Cortex of kidney (tissue), 1 donor: ENCODE measurements around the gene BLVRA.

Experiments used
- DNase-seq: peaks from one replicate; lab custom pipeline; 2025; lab: John Stamatoyannopoulos, UW

BLVRA gene

DNA sequence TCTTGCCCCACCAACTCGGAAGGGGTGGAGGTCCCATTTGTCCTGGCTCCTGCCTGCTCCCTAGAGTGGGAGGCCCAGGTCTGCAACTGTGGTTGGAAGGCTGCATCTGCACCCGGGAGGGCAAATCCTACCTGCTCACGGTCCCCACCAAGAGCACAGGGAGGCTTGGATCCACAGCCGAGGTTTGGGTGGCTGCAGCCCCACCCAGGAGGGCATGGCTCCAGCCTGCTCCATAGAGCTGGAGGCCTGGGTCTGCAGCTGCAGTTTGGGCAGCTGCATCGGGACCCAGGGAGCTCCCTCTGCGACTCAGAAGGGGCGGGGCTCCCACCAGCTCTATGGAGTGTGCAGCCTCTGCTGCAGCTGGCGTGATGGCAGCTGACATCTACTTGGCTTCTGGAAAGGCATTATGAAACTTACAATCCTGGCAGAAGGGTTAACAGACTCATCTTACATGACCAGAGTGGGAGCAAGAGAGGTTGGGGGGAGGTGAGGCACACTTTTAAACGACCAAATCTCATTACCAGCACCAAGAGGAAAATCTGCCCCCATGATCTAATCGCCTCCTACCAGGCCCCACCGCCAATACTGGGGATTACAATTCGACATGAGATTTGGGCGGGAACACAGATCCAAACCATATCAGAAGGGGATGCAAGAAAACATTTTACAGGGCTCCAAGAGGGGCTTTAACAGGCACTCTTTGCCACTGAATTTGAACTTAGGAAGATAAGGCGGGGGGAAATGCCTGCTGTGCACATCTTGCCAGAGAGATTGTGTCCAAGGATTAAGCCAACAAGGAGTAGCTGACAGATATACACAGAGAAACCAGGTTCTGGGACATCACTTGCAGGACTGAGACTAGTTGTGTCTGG is 8.2 kb upstream of the BLVRA start:
- DNase-seq, result no peak

DNA sequence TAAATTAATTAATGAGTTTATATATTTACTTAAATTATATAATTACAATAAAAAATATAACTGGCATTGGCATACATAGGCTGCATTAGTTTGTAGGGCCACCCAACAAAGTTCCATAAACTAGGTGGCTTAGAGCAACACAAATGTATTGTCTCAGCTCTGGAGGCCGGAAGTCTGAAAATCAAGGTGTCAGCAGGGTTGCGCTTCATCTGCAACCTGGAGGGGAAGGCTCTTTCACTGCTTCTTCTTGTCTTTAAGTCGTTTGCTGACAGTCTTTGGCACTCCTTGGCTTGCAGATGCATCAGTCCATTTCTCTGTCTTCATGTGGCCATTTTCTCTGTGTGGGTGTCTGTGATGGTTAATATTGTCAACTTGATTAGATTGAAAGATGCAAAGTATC is 6.1 kb upstream of the BLVRA start:
- no peak for DNase-seq

DNA sequence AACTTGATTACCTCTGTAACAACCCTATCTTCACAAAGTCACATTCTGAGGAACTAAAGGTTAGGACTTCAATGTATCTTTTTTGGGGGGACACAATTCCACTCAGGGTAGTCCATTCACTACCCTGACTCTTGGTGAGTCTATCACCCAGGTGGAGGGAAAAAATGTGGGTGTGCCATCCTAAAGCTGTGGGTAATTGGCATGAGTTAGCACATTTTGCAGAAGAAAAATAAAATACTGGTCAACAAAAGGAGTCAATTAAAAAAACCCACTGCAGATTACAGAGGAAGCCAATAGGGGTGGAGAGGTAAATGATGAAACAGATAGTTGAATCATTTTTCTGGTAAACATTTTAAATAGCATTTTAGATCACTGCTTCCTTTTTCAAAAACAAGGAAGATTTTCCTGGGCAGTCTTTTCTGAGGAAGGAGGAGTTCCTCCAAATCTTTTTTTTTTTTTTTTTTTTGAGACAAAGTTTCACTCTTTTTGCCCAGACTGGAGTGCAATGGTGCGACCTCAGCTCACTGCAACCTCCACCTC is 5.1 kb upstream of the BLVRA start:
- no peak for DNase-seq

DNA sequence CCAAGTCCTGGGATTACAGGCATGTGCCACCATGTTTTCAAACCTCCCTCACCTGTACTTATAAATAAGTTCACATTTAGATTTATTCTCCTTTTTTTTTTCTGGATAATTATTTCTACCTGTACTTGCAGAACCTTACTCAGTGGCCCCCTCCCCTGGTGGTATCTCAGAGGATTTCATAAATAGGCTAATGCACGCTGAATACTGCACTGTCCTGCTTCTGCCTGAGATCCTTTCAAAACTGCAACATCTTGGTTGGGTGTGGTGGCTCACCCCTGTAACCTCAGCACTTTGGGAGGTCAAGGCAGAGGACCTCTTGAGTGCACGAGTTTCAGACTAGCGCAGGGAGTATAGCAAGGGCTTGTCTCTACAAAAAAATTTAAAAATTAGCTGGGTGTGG is 4.6 kb upstream of the BLVRA start:
- DNase-seq, result no peak

DNA sequence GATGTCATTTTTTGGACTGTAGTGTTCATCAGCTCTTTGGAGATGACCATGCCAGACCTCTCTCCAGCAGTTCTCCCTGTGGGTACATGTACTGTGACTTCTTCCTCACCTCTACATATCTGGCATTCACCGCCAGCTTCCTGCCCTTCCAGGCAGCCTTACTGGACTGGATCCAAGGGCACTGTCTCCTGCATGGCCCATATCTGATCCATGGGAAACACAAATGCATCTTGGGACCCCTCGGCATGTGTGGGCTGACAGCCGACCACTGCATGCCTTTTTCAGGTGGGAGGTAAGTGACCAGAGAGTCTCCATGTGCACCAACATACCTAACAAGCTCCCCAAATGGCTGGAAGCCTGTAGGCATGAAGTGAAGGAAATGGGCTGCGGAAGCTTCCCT is 3.9 kb upstream of the BLVRA start:
- DNase-seq, result no peak

DNA sequence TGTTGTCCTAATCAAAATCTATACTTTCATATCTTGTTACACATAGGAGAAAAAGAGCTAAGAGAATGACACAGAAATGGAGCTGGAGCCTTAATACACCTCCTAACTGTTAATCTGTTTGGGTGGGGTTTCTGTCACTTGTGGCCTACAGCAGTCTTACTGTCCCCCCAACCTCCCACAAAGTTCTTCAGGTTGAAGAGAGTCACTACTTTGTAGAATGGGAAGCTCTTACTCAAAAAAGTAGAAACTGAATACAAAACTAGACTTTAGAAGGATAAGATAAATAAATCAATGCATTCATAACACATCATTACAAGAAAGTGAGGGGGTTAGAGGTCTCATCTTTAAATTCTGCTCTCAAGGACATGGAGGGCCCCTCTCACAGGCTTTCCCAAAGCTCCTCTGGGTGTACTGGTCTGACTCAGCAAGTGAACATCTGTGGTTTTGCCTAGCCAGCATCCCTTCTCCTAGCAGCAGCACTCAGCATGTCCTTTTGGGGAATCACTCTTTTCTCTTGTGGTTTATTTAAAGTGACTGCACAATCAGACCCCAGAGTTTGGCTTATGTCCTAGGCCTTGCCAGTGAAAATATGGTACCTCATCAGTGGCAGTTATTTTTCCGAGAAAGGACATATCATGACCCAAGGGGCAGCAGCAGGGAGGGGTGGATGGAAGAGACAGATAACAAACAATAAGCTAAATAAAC is 2.0 kb upstream of the BLVRA start:
- DNase-seq, result no peak

DNA sequence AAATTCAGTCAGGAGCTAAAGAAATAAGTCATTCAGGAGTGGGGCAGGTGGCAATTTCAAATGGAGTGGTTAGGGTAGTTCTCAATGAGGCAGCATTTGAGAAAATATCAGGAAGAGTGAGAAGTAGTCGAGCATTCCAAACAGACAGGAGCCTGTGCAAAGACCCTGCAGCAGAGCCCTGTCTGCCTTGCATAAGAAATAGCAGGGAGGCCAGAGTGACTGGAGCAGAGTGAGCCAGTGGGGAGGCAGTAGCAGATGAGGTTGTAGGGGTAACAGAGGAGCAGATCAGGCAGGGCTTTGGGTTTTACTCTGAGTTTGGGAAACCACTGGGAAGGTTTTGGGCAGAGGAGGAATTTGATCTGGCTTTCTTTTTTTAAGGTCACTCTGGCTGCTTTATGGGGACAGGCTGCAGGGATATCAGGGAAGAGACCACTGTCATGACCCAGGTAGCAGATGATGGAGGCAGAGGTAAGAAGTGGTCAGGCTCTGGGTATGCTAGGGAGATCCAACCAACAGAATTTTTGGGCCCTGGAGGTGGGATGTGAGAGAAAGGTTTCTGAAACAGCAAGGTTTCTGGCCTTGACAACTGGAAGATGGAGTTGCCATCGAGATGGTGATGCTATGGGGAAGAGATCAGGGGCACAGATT is 1.3 kb upstream of the BLVRA start:
- DNase-seq, result no peak

DNA sequence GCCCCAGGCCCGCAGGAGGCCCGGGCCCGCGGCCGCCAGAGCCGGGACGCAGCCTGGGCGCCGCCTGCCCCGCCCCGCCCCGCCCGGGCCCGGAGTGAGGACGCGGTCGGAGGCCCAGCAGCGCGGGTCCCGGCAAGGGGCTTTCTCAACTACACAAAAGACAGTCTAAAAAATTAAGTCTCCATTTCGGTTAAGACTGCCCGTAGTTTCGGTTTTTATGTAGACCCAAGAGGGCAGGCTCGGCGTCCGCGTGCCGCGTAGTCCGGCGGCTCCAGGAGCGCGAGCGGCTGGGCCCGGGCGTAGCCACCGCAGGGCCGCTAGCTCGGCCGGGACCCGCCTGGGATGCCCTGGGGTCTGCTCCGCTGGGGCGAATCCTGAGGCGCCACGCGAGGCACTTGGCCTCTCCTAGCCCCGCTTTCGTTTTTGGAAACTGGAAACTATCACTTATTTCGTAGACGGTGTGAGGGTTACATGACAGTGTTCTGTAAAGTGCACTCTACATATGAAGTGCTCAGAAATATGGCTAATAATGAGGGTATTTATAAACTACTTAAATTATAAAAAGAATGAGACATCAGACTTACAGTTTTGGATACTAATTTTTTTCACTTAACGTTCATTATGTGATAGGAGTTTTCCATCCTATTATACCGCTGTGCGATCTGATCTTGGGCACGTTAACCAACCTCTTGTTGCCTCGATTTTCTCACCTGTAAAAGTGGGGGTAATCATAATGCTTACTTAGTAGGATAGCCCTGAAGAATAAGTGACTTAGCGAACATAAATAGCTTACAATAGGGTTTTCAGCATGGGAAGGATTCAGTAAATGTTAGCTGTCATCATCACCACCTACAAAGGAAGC is 573 bp downstream of the BLVRA start:
- no peak for DNase-seq

DNA sequence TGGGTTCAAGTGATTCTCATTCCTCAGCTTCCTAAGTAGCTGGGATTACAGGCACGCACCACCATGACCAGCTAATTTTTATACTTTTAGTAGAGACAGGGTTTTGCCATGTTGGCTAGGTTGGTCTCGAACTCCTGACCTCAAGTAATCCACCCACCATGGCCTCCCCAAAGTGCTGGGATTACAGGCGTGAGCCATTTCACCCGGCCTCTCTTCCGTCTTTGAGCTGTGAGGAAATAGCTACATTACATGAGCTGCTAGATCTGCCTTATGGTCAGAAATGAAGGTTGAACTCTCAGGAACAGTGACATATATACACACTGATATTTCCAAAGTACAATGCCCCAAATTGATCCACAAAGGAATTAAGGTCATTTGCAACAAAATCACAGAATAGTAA is 2.4 kb downstream of the BLVRA start:
- DNase-seq, result no peak

DNA sequence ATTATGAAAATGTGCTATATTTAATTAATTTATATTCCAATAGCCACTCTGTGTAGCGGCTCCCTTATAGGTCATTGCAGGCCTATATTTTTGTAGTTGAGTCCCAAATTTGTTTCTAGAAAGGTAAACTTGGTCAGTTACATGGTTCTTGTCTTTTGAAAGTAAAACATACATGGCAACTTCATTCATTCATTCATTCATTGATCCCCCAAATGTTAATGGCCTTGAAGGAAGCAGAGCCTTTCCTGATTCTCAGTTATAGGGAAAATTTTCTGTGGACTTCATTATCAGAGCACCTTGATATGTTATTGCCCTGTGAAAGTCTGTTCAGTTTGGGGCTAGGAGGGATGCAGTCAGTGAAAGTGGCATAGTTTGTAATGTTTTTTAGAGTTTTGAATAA is 2.9 kb downstream of the BLVRA start:
- DNase-seq, result no peak

DNA sequence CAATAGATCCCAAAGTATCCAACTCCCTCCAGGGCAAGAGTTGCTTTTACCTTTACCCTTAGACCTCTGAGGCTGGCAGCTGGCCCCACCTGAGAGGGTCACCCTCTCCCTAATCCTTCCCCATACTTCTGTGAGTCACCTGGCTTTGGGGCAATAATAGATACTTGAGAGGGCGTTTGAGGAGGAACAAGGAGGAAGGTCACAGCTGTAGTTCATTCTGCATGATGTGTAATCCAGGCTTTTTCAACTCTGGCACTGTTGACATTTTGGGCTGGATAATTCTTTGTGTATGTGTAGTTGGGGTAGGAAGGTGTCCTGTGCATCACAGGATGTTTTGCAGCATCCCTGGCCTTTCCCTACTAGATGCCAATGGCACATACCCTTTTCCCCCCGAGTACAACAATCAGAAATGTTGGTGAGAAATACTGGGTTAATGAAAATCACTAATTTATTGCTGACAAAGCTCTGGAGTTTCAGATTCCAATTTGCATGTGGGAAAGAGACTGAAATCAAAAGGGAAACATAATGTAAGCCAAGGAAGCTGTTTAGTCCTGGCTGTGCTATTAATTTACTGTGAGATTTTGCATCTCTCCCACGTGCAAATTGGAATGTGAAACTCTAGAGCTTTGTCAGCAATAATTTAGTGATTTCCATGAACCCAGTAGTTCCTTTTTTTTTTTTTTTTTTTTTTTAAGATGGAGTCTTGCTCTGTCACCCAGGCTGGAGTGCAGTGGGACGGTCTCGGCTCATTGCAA is 3.6 kb downstream of the BLVRA start:
- no peak for DNase-seq

DNA sequence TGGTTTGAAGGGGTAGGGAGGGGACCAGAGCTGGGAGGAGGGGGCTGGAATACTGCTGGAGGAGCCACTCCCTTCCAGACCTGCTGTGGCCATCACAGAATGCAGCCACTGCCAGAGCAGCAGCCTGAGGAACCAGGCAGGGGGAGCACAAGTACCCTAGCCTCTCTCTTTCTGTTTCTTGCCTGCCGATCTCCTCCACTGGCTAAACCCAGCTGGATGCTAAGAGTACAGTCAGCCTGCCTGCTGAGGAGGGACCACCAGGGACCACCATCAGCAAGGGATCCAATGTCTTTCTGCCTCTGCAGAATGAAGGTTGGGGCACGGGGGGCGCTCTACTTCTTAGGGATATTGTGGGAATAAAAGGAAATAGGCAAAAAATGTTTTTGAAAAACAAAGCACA is 4.7 kb downstream of the BLVRA start:
- DNase-seq, result no peak

DNA sequence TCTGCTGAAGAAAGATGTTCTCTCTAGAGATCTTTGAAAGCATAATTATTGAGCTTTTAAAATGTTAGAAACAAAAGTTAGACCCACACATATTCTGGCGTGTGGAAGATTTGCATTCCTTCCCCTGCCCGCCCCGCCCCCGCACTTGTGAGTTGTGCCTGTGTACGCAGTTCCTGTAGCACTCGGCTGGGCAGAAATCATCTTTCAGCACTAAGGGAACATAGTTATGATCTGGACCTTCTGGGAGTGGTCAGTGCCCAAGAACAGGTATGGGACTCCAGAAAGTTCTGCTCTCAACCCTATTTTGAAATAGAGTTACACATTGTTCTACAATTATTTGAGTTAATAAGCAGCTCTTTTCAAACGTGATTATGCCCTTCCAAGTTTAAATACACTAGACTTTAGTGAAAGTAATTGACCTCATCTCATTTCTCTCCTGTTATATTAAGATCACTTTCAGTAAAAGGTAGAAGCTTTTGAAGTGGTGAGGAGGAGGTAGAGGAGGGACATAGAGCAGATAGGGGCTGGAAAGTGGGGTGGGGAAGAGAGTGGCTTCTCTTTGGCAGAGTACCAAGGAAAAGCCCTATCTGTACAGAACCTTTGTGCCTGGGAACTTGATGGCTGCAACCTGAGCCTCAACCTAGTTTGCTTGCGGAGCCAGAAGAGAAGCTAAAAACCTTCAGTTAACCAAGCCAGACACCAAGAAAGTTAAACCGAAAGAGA is 5.7 kb downstream of the BLVRA start:
- DNase-seq, result no peak

DNA sequence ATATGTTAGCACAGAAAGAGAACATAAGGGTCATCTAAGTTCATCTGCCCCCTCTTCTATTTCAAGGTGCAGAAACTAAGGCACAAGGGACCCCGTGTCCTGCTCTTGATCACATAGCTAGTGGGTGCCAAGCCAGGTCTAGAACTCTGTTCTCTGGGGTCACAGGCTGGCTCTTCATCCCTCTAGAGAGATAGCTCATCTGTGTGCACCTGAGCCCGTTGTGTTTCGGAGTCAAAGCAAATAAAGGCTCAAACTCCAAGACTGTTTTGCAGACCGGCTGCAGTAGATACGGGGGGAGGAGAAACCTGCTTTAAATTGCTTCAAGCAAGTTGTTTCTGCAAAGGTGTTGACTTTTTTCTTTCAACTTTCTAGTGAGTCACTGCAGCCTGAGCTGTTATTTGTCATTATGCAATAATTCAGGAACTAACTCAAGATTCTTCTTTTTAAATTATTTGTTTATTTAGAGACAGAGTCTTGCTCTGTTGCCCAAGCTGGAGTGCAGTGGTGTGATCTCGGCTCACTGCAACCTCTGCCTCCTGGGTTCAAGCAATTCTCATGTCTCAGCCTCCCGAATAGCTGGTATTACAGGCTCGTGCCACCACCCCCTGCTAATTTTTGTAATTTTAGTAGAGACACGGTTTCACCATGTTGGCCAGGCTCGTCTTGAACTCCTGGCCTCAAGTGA is 6.5 kb downstream of the BLVRA start:
- DNase-seq, result no peak

DNA sequence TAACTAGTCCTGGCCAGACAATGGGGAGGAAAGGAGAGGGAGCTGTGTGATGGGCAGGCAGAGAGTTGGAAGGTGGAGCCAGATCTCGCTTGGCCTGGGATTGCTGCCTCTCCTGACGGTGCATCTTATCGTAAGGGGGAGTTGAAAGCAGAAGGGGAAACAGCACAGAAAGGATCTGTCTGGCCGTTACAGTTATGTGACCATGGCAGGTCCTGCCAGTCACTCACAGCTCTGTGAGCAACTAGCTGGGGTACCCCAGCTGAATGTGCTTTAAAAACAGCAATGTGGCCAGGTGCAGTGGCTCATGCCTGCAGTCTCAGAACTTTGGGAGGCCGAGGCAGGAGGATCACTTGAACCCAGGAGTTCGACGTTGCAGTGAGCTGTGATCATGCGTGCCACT is 8.1 kb downstream of the BLVRA start:
- DNase-seq, result no peak

DNA sequence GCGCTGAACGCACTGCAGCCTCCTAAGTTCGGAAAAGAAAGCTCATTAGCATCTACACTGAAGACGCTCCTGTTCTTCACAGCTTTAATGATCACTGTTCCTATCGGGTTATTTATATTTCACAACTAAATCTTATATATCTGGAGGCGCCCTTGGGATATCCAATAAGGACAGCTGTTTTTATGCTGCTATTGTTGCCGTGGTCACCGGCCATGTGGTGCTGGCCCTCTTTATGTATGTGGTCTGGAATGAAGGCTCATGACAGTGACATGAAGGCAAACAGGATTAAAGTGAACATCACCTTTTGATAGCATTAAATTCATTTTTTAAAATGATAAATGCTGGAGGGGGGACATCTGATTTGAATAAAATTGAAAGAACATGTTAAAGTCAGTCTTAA is 8.8 kb downstream of the BLVRA start:
- no peak for DNase-seq

DNA sequence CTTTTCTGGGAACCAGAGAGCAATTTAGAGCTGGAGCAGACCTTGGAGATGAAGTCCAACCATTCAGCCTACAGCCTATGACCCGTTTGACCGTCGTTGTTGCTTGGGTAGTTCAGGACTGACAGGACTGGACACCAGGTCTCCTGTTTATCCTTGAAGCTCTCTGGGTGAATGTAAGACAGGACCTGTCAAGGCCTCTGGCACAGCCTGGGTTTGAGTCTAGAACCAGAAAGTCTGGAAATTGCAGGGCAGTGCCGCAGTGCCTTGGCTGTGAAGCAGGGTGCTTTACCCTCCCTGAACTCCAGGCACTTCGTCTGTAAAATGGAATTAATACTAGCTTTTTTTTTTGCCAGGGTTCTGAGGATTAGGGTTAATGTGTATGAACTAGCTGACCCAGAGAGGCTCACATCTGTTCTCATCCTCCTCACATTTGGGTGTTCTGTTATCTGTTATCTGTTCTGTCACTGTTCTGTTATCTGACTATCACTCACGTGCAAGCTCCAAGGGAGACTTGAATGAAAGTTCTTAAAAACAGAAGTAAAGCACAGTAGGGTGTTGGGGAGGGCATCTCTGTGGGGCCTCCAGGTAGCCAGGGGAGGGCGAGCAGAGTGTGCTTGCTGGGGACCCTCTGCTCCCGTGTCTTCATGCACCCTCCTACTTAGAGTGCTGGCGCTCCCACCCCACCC is 9.9 kb downstream of the BLVRA start:
- no peak for DNase-seq

DNA sequence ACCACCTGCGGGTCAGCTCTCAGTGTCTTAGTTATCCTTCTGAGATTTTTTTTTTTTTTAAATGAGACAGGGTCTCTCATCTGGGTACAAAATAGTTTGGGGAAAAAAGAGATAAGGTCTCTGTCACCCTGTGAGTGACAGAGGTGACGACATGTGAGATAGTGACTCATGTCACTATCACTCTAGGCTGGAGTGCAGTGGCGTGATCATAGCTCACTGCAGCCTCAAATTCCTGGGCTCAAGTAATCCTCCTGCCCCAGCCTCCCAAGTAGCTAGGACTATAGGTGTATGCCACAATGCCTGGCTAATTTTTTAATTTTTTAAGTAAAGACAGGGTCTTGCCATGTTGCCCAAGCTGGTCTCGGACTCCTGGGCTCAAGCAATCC is 10.4 kb downstream of the BLVRA start:
- no peak for DNase-seq

DNA sequence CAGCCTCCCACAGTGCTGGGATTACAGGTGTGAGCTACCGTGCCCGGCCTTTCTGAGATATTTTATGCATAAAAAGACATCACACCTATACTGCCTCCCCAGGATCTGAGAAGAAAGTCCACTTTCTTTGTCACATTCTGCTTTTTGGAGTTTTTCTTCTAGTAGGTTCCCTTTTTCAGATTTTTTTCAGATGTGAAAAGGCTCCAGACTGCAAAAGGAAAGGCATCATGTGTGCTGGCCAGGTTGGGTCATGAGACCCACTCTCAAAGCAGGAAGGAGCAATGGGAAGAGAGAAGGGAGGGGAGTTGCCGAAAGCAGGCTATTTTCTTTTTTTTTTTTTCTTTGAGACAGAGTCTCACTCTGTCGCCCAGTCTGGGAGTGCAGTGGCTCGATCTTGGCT is 10.8 kb downstream of the BLVRA start:
- DNase-seq, result no peak
